Fibroblast of skin of left quadriceps (primary cell): ENCODE measurements around the gene ALDH3B1.
A peak's percentile ranks its signal among the peaks of the same experiment; 100 is the strongest.

ENCODE experiments used
- DNase-seq, 2 experiments: peaks; one replicate each; pipeline ENCODE4 v3.0.0-alpha.2; 2013; ENCODE audit warnings: low read depth in 2 of 2

ALDH3B1 gene

GRCh38 chr11:68013611-68014156 lies 3.6 kb downstream of the ALDH3B1 start:
- no peak for DNase-seq

GRCh38 chr11:68014157-68014946 lies 4.2 kb downstream of the ALDH3B1 start:
- no peak for DNase-seq

GRCh38 chr11:68014947-68015447 lies 4.9 kb downstream of the ALDH3B1 start:
- DNase-seq = no peak

DNA sequence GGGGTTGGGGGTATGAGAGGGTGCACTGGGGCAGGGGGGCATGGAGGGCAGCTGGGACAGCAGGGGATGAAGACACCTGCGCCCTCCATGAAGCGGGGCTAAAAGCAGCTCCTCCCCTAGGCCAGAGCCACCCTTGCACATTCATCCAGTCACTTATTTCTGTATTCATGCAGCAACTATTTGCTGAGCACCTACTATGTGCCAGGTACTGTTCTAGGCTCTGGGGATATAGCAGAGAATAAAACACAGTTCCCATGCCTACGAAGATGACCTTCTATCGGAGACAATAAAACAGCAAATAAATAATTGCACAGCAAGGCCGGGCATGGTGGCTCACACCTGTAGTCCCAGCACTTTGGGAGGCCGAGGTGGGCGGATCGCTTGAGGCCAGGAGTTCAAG lies 5.3 kb downstream of the ALDH3B1 start:
- DNase-seq = no peak

- no peak for DNase-seq
Observed at GRCh38 chr11:68016161-68016903, 6.2 kb downstream of the ALDH3B1 start.

- DNase-seq = no peak
Observed at GRCh38 chr11:68016904-68017817, 7.0 kb downstream of the ALDH3B1 start.

- no peak for DNase-seq
Observed at GRCh38 chr11:68017980-68018729, 8.0 kb downstream of the ALDH3B1 start.

GRCh38 chr11:68018730-68019190 lies 8.6 kb downstream of the ALDH3B1 start:
- DNase-seq = no peak

GRCh38 chr11:68019486-68019885 lies 9.4 kb downstream of the ALDH3B1 start:
- DNase-seq = no peak

- DNase-seq = no peak
Observed at GRCh38 chr11:68020575-68020974, 10.4 kb downstream of the ALDH3B1 start.

GRCh38 chr11:68021167-68021787 lies 11.2 kb downstream of the ALDH3B1 start:
- DNase-seq = no peak

DNA sequence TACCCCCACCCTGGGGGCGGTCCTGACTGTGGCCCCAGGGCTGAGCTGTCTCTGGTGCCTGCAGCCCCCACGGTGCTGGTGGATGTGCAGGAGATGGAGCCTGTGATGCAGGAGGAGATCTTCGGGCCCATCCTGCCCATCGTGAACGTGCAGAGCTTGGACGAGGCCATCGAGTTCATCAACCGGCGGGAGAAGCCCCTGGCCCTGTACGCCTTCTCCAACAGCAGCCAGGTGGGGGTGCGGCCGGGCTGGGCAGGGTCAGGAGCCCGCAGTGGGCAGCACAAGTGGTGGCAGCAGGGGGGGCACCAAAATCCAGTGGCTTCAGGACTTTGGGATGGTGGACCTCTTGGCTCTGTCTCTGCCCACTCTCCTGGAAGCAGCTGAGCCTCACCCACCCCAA lies 12.4 kb downstream of the ALDH3B1 start:
- no peak for DNase-seq

GRCh38 chr11:68024508-68024907 lies 14.4 kb downstream of the ALDH3B1 start:
- DNase-seq = no peak

DNA sequence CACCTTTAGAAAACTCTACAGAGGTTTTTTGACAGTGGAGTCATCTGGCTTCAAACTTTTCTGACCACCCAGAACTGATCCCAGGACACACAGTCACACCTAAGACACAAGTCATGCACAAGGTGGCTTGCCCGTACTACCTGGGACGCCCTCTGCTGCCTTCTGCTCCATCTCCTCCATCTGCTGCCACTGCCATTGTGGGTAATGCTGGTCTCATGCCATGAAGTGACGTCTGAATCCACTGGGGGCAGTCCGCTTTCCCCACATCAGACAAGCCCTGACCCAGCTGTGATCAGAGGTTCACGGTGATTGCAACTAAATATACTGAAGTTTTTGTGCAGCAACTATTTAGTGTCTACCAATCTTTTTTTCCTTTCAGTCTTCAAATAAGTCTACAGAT lies 14.9 kb downstream of the ALDH3B1 start:
- no peak for DNase-seq

GRCh38 chr11:68026391-68027105 lies 16.4 kb downstream of the ALDH3B1 start:
- no peak for DNase-seq

- DNase-seq = no peak
Observed at GRCh38 chr11:68027667-68028066, 17.5 kb downstream of the ALDH3B1 start.

DNA sequence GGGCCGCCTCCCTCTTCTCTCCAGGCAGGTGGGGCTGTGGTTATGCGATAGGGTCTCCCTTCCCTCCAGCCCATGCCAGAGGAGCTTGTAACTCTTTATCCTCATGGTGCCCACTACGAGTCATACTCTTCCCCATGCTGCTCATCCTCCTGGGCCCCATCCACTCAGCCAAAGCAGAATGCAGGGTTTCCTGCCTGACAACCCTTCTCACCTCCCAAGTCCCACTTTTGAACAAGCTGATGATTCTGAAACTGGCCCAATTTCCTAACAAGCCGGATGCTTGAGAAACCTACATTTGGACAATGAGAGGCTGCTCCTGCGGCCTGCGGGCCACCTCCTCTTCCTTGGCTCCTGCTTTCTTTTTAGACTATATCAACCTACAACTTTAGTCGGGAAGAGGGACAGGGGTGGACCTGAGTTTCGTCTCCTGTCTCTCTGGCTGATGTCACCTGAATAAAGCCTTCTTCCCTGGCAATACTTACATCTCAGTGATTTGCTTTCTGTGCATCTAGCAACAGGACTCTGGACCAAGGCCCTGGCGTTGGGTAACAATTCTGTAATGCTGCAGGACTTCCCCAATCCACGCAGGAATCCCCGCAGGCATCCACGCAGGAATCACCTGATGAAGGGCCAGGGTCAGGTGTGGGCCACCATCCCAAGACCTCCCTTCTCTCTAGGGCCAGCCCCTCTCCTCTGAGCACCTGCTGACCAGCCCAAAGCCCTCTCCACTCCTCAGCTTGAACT lies 18.8 kb downstream of the ALDH3B1 start:
- DNase-seq = no peak

- DNase-seq = peak; percentile 99
Observed at GRCh38 chr11:68030318-68031143, 20.4 kb downstream of the ALDH3B1 start, which contains the start of gene NDUFS8. Gene NDUFS8, plus strand, starts transcription at chr11:68030681. Its CDS starts 1,471 bp downstream, at chr11:68032152.
